IPS DF 4.7 (cell line): ENCODE data around the gene TUBA4B.
"Not testable (repeated sequence)": the region's sequence is repeated elsewhere in the genome, so short reads cannot be mapped to it uniquely, and the experiment has no call there.

Source experiments
- DNase-seq: peaks from one replicate; pipeline ENCODE4 v3.0.0-alpha.2; 2013; ENCODE audit warnings: low spot score; ENCODE audit errors: extremely low read depth

TUBA4B gene

GRCh38 chr2:219247678-219248642 is 5.1 kb upstream of the TUBA4B start:
- DNase-seq, result no peak

GRCh38 chr2:219248845-219249202 is 4.2 kb upstream of the TUBA4B start:
- DNase-seq, result no peak

- no peak for DNase-seq
Observed at GRCh38 chr2:219249203-219249980, 3.7 kb upstream of the TUBA4B start.

GRCh38 chr2:219250049-219250781 is 2.8 kb upstream of the TUBA4B start:
- no peak for DNase-seq

- no peak for DNase-seq
Observed at GRCh38 chr2:219251656-219252055, 1.4 kb upstream of the TUBA4B start.

- no peak for DNase-seq
Observed at GRCh38 chr2:219252084-219252483, 959 bp upstream of the TUBA4B start.

GRCh38 chr2:219252570-219252899 is 508 bp upstream of the TUBA4B start:
- DNase-seq, result no peak

- DNase-seq, result no peak
Observed at GRCh38 chr2:219253753-219254589, 928 bp downstream of the TUBA4B start, which contains the start of gene TUBA4A. Gene TUBA4A, minus strand, starts transcription at chr2:219253918. Its CDS starts 60 bp downstream, at chr2:219253858.

GRCh38 chr2:219254590-219255201 is 1.7 kb downstream of the TUBA4B start:
- DNase-seq, result no peak

GRCh38 chr2:219258942-219259341 is 5.9 kb downstream of the TUBA4B start:
- DNase-seq, result not testable (repeated sequence)

GRCh38 chr2:219261024-219261855 is 8.2 kb downstream of the TUBA4B start:
- no peak for DNase-seq

GRCh38 chr2:219266232-219266631 is 13.2 kb downstream of the TUBA4B start:
- DNase-seq, result no peak

GRCh38 chr2:219266886-219267285 is 13.8 kb downstream of the TUBA4B start:
- no peak for DNase-seq

GRCh38 chr2:219268294-219268693 is 15.3 kb downstream of the TUBA4B start:
- no peak for DNase-seq

GRCh38 chr2:219269362-219270054 is 16.5 kb downstream of the TUBA4B start:
- no peak for DNase-seq

- no peak for DNase-seq
Observed at GRCh38 chr2:219270055-219270372, 17.0 kb downstream of the TUBA4B start.

GRCh38 chr2:219271021-219271420 is 18.0 kb downstream of the TUBA4B start:
- DNase-seq, result no peak

- no peak for DNase-seq
Observed at GRCh38 chr2:219272356-219272755, 19.3 kb downstream of the TUBA4B start.

GRCh38 chr2:219272995-219273394 is 20.0 kb downstream of the TUBA4B start:
- no peak for DNase-seq
